Measurements from ENCODE around the gene TRAM2.

GRCh38 chr6:52530351-52530750, 46.5 kb downstream of the TRAM2 start:
- TF ChIP-seq CTCF (IDR thresholded peaks at IDR 0.05), result no peak
- no peak for TF ChIP-seq EP300 (IDR thresholded peaks at IDR 0.05)
- no peak for TF ChIP-seq POLR2AphosphoS5 (IDR thresholded peaks at IDR 0.05)
- no peak for TF ChIP-seq POLR2A (IDR thresholded peaks at IDR 0.05; ENCODE audit: low read depth)
